AG09319 (cell line): ENCODE results near the gene CNKSR1.

ENCODE experiments used
- DNase-seq: peaks from one replicate; pipeline ENCODE4 v3.0.0-alpha.2; 2010; ENCODE audit warnings: low read depth; ENCODE audit errors: extremely low read depth
- TF ChIP-seq, protein P1 (sequence below): IDR thresholded peaks from 2 replicates; pipeline ENCODE4 v1.5.1; 2011; ENCODE audit warnings: low read depth, mild to moderate bottlenecking, inconsistent platforms, low read length, moderate library complexity

Gene CNKSR1

DNA sequence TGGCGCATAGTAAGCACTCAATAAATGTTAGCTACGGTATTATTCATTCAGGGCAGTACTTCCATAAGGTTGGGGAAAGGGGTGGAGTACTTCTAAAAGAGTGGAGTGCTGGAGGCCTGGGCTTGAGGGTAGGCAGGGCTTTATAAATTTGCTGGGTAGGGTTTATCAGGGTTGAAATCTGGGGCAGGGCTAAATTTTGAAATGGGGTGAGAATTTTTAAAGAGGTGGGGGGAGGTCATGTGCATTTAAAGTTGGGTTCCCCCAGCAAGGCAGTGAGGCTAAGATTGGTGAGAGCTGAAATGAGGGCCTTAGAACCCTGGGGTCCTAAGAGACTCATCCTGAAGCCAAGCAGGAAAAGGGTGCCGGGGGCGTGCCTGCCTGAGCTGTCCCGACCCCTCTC lies 23.1 kb downstream of the CNKSR1 start:
- TF ChIP-seq, protein P1, sequence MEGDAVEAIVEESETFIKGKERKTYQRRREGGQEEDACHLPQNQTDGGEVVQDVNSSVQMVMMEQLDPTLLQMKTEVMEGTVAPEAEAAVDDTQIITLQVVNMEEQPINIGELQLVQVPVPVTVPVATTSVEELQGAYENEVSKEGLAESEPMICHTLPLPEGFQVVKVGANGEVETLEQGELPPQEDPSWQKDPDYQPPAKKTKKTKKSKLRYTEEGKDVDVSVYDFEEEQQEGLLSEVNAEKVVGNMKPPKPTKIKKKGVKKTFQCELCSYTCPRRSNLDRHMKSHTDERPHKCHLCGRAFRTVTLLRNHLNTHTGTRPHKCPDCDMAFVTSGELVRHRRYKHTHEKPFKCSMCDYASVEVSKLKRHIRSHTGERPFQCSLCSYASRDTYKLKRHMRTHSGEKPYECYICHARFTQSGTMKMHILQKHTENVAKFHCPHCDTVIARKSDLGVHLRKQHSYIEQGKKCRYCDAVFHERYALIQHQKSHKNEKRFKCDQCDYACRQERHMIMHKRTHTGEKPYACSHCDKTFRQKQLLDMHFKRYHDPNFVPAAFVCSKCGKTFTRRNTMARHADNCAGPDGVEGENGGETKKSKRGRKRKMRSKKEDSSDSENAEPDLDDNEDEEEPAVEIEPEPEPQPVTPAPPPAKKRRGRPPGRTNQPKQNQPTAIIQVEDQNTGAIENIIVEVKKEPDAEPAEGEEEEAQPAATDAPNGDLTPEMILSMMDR = no peak
- no peak for DNase-seq

GRCh38 chr1:26203642-26204318 lies 26.5 kb downstream of the CNKSR1 start:
- TF ChIP-seq, protein P1 = no peak
- DNase-seq = no peak

DNA sequence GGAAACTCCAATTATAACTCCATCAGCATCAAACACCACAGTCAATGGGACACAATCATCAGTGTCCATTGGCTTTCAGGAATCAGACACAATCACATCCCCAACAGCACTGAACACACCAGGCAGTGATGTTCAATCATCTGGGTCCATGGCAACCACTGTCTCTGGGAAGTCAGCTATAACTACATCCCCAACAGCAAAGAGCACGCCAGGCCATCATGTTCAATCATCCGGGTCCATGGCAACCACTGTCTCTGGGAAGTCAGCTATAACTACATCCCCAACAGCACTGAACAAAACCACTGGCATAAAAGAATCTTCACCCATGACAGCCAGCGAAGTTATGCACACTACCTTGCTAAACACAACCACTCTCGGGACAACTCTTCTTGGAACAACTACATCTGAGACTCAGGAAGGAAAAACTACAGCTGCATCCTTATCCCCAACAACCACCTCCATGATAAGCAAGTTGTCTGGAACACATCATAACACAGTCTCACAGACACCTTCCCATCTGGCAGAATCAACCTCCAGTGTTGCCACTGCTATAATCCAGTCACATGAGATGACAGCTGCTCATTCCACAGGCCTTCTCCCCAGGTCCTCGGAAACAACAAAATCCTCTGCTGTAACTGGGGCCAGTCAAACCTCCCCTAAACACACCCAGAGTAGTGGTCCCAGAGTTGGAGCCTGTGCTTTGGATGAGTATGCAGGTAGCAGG lies 33.0 kb downstream of the CNKSR1 start:
- TF ChIP-seq, protein P1 = no peak
- no peak for DNase-seq

DNA sequence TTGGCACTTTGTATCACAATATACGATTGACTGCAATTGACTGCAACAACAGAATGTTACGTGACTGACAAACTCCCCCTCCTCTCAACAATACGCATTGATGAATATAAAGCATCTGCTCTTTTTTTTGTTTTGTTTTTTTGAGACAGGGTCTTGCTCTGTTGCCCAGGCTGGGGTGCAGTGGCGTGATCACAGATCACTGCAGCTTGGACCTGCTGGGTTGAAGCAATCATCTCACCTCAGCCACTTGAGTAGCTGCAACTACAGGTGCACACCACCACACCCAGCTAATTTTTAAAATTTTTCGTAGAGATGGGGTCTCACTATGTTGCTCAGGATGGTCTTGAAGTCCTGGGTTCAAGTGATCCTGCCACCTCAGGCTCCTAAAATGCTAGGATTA lies 35.4 kb downstream of the CNKSR1 start:
- TF ChIP-seq, protein P1 = no peak
- no peak for DNase-seq

- TF ChIP-seq, protein P1 = no peak
- no peak for DNase-seq
These were observed 36.1 kb downstream of the CNKSR1 start for GRCh38 chr1:26213335-26213905.

GRCh38 chr1:26215246-26215645 lies 38.0 kb downstream of the CNKSR1 start:
- TF ChIP-seq, protein P1 = no peak
- DNase-seq = no peak

- no peak for DNase-seq
These were observed 41.7 kb downstream of the CNKSR1 start for GRCh38 chr1:26218906-26219494.

More at GRCh38 chr1:26218906-26219494, 41.7 kb downstream of the CNKSR1 start:
- TF ChIP-seq, protein P1 = no peak
